HepG2 (cell line): ENCODE measurements around the gene KCNAB2. TPM values are rescaled to one million over a fixed set of nuclear protein-coding genes. Genes with fewer than 3 reads are reported as not detected.

Experiments
- ATAC-seq: fragments of 200-7000 bp; cut with Tn5 transposase; 3 replicates; pipeline ENCODE4 v1.9.1; 2020; ENCODE audit warnings: mild to moderate bottlenecking, moderate library complexity
- BruUV-seq: library from RNA; stranded (reverse); fragments of 400-500 nt; replicated peaks from 2 replicates; lab custom pipeline; 2021; lab: Mats Ljungman, UMichigan
- CTCF ChIA-PET: fragments of 300-600 bp; formaldehyde crosslinking; extraction: SDS; loops from one replicate; lab custom pipeline; 2021; ENCODE audit warnings: low total read pairs, inconsistent platforms, low intra/inter-chr PET ratio; lab: Yijun Ruan, JAX
- POLR2A ChIA-PET: fragments of 350-600 bp; sonication (Branson Sonifier 250); formaldehyde crosslinking; loops from one replicate; lab custom pipeline; 2020; ENCODE audit warnings: antibody characterized with exemption, inconsistent platforms; lab: Yijun Ruan, JAX
- DNase-seq: peaks from one replicate; pipeline ENCODE4 v3.0.0-alpha.2; 2015; ENCODE audit warnings: low spot score
- FAIRE-seq: peaks from 3 replicates; lab custom pipeline; 2011; peaks lifted over from hg19 to GRCh38; lab: Jason Lieb, UNC
- H2AFZ ChIP-seq: one replicate; pipeline ENCODE4 v1.6.1; 2011; ENCODE audit warnings: low read length, inconsistent platforms
- H3K27ac ChIP-seq: fragments of 300-600 bp; 3 replicates; pipeline ENCODE4 v1.8.0; 2011; ENCODE audit warnings: mixed run types, mild to moderate bottlenecking, mixed read lengths, low read length, inconsistent platforms; ENCODE audit not compliant: insufficient read depth; ENCODE audit errors: extremely low read length
- H3K27me3 ChIP-seq, 2 experiments: fragments of 200-600 bp in 1 of 2; 2 replicates in 1 of 2; 3 replicates in 1 of 2; pipeline versions ENCODE4 v1.6.0 to v1.8.0; 2011; ENCODE audit warnings: low read length in 2 of 2, mild to moderate bottlenecking in 2 of 2, moderate library complexity in 2 of 2, inconsistent platforms in 1 of 2; ENCODE audit not compliant: insufficient read depth in 2 of 2, control insufficient read depth in 1 of 2
- H3K36me3 ChIP-seq, 2 experiments: fragments of 200-600 bp in 1 of 2; replicated peaks in 1 of 2; 2 replicates in 1 of 2; 3 replicates in 1 of 2; pipeline versions ENCODE4 v1.5.1 to v1.8.0; 2011; ENCODE audit warnings: low read length in 2 of 2, inconsistent platforms in 1 of 2; ENCODE audit not compliant: insufficient read depth in 2 of 2, control insufficient read depth in 1 of 2
- H3K4me1 ChIP-seq: 2 replicates; pipeline ENCODE4 v1.5.1; 2012; ENCODE audit warnings: low read length, inconsistent platforms; ENCODE audit not compliant: insufficient read depth
- H3K4me2 ChIP-seq: 2 replicates; pipeline ENCODE4 v1.6.0; 2011; ENCODE audit warnings: low read depth, low read length, inconsistent platforms
- H3K4me3 ChIP-seq, 3 experiments: fragments of 200-600 bp in 1 of 3; sonication (generic), shearing (Covaris generic) in 1 of 3; replicated peaks in 1 of 3; 2 replicates each; pipeline ENCODE4 v1.5.1; 2011 to 2016; ENCODE audit warnings: low read length in 3 of 3, inconsistent platforms in 2 of 3, low read depth in 2 of 3, mild to moderate bottlenecking in 2 of 3, control low read depth in 1 of 3, mixed read lengths in 1 of 3; ENCODE audit not compliant: insufficient read depth in 1 of 3
- H3K79me2 ChIP-seq: one replicate; pipeline ENCODE4 v1.6.1; 2011; ENCODE audit warnings: low read length, inconsistent platforms; ENCODE audit not compliant: insufficient read depth
- H3K9ac ChIP-seq: 2 replicates; pipeline ENCODE4 v1.6.0; 2011; ENCODE audit warnings: mild to moderate bottlenecking, low read depth, low read length, inconsistent platforms; ENCODE audit not compliant: insufficient read depth
- H3K9me3 ChIP-seq: 2 replicates; pipeline ENCODE4 v1.5.1; 2012; ENCODE audit warnings: mild to moderate bottlenecking, low read length
- H4K20me1 ChIP-seq: 2 replicates; pipeline ENCODE4 v1.6.0; 2011; ENCODE audit warnings: inconsistent platforms, mild to moderate bottlenecking, low read length, moderate library complexity; ENCODE audit not compliant: insufficient read depth
- ERF ChIP-seq: IDR thresholded peaks from 2 replicates; pipeline ENCODE4 v1.6.1; 2018; ENCODE audit warnings: missing biosample characterization, missing genetic modification reagents
- FLYWCH1 ChIP-seq: sonication (generic); formaldehyde crosslinking; IDR thresholded peaks from 2 replicates; pipeline ENCODE4 v1.8.1; 2023; ENCODE audit warnings: mild to moderate bottlenecking, missing genetic modification reagents
- GABPA ChIP-seq, 2 experiments: IDR thresholded peaks; 2 replicates each; pipeline ENCODE4 v1.6.1; 2011 to 2016; ENCODE audit warnings: low read depth in 2 of 2, low read length in 1 of 2, missing biosample characterization in 1 of 2, missing genetic modification characterization in 1 of 2
- PHF8 ChIP-seq: sonication (generic); formaldehyde crosslinking; IDR thresholded peaks from 2 replicates; pipeline ENCODE4 v1.5.0; 2020; ENCODE audit warnings: missing genetic modification reagents
- SPEN ChIP-seq: sonication (generic); formaldehyde crosslinking; IDR thresholded peaks from 2 replicates; pipeline ENCODE4 v1.5.1; 2020; ENCODE audit warnings: low read depth, mild to moderate bottlenecking, missing genetic modification reagents
- ZNF432 ChIP-seq: sonication (generic); formaldehyde crosslinking; IDR thresholded peaks from 2 replicates; pipeline ENCODE4 v1.5.0; 2020; ENCODE audit warnings: missing genetic modification reagents, mild to moderate bottlenecking, borderline replicate concordance
- ZNF572 ChIP-seq: sonication (generic); formaldehyde crosslinking; IDR thresholded peaks from 2 replicates; pipeline ENCODE4 v1.5.1; 2020; ENCODE audit warnings: mild to moderate bottlenecking, missing genetic modification reagents
- WGBS: methylation state at CpG from one replicate; pipeline ENCODE4 v1.1.6; 2017; ENCODE audit warnings: low lambda C conversion rate; 5-methylcytosine and 5-hydroxymethylcytosine counted together
- in situ Hi-C: cut with HindIII; loops from 2 replicates; pipeline ENCODE4 v1.10.0; 2017; ENCODE audit warnings: low pct_unique_long_range_greater_than_20kb; ENCODE audit not compliant: extremely low pct_ligation_motif_present
- intact Hi-C: fragments of 100-400 bp; cut with micrococcal nuclease; formaldehyde crosslinking; loops from one replicate; pipeline ENCODE4 v1.10.0; 2022; ENCODE audit not compliant: unreplicated experiment
- polyA plus RNA-seq, 8 experiments: library from polyadenylated mRNA; depleted of rRNA in 3 of 8; stranded (reverse) in 7 of 8; unstranded in 1 of 8; fragments of >200 nt; fragmentation: Illumina TruSeq in 4 of 8; extraction: Trizol in 4 of 8; gene quantifications; 2 replicates each; pipeline versions ENCODE4 v1.2.1 to v1.2.3, GENCODE V29; 2011 to 2016; ENCODE audit warnings: low read depth in 4 of 8, missing spikeins in 1 of 8, mixed read lengths in 1 of 8; ENCODE audit not compliant: insufficient read depth in 1 of 8
- total RNA-seq, 5 experiments: library from RNA; depleted of rRNA; stranded (reverse); fragments of >200 nt; fragmentation: Illumina TruSeq; extraction: Trizol; gene quantifications; 2 replicates each; pipeline ENCODE4 v1.2.3, GENCODE V29; 2016; ENCODE audit warnings: low read depth in 1 of 5
- TF ChIP-seq, protein P1 (sequence below): sonication (generic); formaldehyde crosslinking; IDR thresholded peaks from 2 replicates; pipeline ENCODE4 v1.4.0; 2020; ENCODE audit warnings: missing genetic modification reagents
- TF ChIP-seq, protein P2 (sequence below): sonication (generic); formaldehyde crosslinking; IDR thresholded peaks from 2 replicates; pipeline ENCODE4; 2020; ENCODE audit warnings: missing genetic modification reagents, mild to moderate bottlenecking, borderline replicate concordance

KCNAB2 gene
- total and polyA plus RNA-seq, 2 of the 13 experiments (the other 11 are each of a cell fraction or from before 2014, with no cell fraction given), result 6.2 to 8.8 TPM

DNA sequence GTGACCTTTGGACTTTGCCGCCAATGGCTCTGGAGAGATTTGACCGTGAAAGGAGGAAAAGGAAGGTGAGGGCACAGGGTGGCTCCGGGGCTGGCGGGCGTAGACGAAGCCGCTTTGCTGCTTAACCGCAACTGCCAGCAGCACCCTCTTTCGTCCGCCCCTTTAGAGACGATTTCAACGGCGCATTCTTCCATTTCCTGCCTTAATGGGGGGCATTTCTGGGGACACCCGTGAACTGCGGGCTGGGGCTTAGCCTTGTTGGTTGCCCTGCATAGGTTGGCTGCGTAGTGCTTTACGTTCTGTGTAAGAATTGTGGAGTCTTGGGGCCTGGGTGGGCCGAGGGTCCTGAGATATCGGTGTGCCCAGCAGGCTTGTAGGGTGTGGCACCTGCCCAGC lies 46.8 kb upstream of the KCNAB2 start:
- peaks cover 53% of the 10 kb centered on the region for H3K4me1 ChIP-seq
- intact Hi-C loops (no loop called here), in situ Hi-C loops (no loop called here)
- ATAC-seq (no peak), DNase-seq (no peak), FAIRE-seq (no peak)
- CTCF ChIA-PET, result no interaction called here
- no peaks in the 10 kb centered on the region for H3K9me3 ChIP-seq
- no peak overlapping the region for H3K9ac ChIP-seq
- no peak overlapping the region for H3K4me3 ChIP-seq
- BruUV-seq, result no TSS peak
- peaks cover 0 to 4% of the 10 kb centered on the region in 2 experiments; a peak in 1 of 5 replicates for H3K27me3 ChIP-seq
- no peak overlapping the region for H3K4me2 ChIP-seq
- TF ChIP-seq FLYWCH1, result no peak
- TF ChIP-seq, protein P1, sequence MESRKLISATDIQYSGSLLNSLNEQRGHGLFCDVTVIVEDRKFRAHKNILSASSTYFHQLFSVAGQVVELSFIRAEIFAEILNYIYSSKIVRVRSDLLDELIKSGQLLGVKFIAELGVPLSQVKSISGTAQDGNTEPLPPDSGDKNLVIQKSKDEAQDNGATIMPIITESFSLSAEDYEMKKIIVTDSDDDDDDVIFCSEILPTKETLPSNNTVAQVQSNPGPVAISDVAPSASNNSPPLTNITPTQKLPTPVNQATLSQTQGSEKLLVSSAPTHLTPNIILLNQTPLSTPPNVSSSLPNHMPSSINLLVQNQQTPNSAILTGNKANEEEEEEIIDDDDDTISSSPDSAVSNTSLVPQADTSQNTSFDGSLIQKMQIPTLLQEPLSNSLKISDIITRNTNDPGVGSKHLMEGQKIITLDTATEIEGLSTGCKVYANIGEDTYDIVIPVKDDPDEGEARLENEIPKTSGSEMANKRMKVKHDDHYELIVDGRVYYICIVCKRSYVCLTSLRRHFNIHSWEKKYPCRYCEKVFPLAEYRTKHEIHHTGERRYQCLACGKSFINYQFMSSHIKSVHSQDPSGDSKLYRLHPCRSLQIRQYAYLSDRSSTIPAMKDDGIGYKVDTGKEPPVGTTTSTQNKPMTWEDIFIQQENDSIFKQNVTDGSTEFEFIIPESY, result peak; percentile 61; the same call in 1 of the 2 replicates
- H3K36me3 ChIP-seq, result no peaks in the 10 kb centered on the region
- H3K79me2 ChIP-seq, result no peaks in the 10 kb centered on the region
- no peak overlapping the region for H2AFZ ChIP-seq
- WGBS, result 93% methylated on average over 17 of the region's 19 CpGs
- POLR2A ChIA-PET, result no interaction called here
- H4K20me1 ChIP-seq, result no peaks in the 10 kb centered on the region
- H3K27ac ChIP-seq, result no peak overlapping the region

DNA sequence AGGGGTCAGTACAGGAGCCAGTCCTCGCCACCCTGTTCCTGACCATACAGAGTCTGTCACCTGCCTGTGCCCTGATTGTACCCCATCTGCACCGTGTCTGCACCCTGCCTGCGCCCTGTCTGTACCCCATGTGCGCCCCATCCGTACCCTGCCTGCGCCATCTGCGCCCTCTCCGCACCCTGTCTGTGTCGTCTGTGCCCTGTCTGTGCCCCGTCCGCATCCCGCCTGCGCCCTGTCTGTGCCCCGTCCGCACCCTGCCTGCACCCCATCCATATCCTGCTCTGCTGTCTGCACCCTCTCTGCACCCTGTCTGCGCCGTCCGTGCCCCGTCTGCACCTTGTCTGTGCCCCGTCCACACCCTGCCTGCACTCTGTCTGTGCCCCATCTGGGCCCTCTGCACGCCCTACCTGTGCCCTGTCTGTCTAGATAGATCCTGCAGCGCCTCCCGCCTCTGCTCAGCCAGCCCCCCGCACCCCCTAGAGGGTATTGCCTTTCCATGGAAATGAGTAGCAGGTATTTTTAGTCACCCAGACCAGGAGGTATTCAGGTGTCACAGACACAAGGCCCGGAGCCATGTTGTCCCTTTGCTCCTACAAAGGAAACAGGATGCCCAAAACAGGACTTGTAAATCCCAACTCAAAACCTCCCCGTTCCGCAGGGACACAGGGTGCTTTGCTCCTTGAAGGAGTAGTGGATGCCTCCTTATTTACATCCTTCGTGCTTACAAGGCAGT lies 45.8 kb upstream of the KCNAB2 start:
- no TSS peak for BruUV-seq
- Histone ChIP-seq H2AFZ (no peak overlapping the region), H3K4me1 (peaks cover 54% of the 10 kb centered on the region), H3K9me3 (no peaks in the 10 kb centered on the region), H3K27ac (no peak overlapping the region), H4K20me1 (no peaks in the 10 kb centered on the region), H3K4me2 (no peak overlapping the region), H3K36me3 (no peaks in the 10 kb centered on the region), H3K27me3 (peaks cover 0 to 4% of the 10 kb centered on the region in 2 experiments; a peak in 1 of 5 replicates), H3K9ac (no peak overlapping the region), H3K4me3 (no peak overlapping the region), H3K79me2 (no peaks in the 10 kb centered on the region)
- WGBS, result 85% methylated on average over 28 of the region's 28 CpGs
- CTCF ChIA-PET, result no interaction called here
- ATAC-seq, result no peak
- TF ChIP-seq GABPA (IDR thresholded peaks at IDR 0.05; ENCODE audit: low read depth, low read length), result no peak
- no peak for TF ChIP-seq GABPA (CRISPR knock-in tag; IDR thresholded peaks at IDR 0.05; ENCODE audit: low read depth)
- no peak for TF ChIP-seq PHF8 (CRISPR knock-in tag)
- TF ChIP-seq SPEN (CRISPR knock-in tag), result no peak
- no peak for TF ChIP-seq ZNF432 (CRISPR knock-in tag)
- TF ChIP-seq ERF (CRISPR knock-in tag), result no peak
- TF ChIP-seq, protein P2, sequence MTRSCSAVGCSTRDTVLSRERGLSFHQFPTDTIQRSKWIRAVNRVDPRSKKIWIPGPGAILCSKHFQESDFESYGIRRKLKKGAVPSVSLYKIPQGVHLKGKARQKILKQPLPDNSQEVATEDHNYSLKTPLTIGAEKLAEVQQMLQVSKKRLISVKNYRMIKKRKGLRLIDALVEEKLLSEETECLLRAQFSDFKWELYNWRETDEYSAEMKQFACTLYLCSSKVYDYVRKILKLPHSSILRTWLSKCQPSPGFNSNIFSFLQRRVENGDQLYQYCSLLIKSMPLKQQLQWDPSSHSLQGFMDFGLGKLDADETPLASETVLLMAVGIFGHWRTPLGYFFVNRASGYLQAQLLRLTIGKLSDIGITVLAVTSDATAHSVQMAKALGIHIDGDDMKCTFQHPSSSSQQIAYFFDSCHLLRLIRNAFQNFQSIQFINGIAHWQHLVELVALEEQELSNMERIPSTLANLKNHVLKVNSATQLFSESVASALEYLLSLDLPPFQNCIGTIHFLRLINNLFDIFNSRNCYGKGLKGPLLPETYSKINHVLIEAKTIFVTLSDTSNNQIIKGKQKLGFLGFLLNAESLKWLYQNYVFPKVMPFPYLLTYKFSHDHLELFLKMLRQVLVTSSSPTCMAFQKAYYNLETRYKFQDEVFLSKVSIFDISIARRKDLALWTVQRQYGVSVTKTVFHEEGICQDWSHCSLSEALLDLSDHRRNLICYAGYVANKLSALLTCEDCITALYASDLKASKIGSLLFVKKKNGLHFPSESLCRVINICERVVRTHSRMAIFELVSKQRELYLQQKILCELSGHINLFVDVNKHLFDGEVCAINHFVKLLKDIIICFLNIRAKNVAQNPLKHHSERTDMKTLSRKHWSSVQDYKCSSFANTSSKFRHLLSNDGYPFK, result no peak
- no peak for TF ChIP-seq ZNF572 (CRISPR knock-in tag)
- in situ Hi-C loops (no loop called here), intact Hi-C loops (no loop called here)
- DNase-seq, result no peak
- FAIRE-seq, result no peak
- POLR2A ChIA-PET, result no interaction called here
